Measurements from ENCODE around the gene ZNF766. TPM values are rescaled to one million over a fixed set of nuclear protein-coding genes. Genes with fewer than 3 reads are reported as not detected.

Gene ZNF766
- total and polyA plus RNA-seq, 2 of the 13 experiments (the other 11 are each of a cell fraction or from before 2014, with no cell fraction given): 5.2 to 10.3 TPM

DNA sequence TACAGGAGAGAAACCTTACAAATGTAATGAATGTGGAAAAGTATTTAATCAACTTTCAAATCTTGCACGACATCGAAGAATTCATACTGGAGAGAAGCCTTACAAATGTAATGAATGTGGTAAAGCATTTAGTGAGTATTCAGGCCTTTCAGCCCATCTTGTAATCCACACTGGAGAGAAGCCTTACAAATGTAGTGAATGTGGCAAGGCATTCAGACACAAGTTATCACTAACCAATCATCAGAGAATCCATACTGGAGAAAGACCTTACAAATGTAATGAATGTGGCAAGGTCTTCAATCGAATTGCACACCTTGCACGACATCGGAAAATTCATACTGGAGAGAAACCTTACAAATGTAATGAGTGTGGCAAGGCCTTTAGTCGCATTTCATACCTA, 53.0 kb downstream of the ZNF766 start (continued):
- TF ChIP-seq, protein P1, sequence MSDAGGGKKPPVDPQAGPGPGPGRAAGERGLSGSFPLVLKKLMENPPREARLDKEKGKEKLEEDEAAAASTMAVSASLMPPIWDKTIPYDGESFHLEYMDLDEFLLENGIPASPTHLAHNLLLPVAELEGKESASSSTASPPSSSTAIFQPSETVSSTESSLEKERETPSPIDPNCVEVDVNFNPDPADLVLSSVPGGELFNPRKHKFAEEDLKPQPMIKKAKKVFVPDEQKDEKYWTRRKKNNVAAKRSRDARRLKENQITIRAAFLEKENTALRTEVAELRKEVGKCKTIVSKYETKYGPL (CRISPR knock-in tag; IDR thresholded peaks at IDR 0.05): no peak
- TF ChIP-seq ZFX (CRISPR knock-in tag; IDR thresholded peaks at IDR 0.05; ENCODE audit: low read depth) (no peak), ZNF101 (CRISPR knock-in tag; IDR thresholded peaks at IDR 0.05; ENCODE audit: borderline replicate concordance, low read depth) (no peak), PPARG (CRISPR knock-in tag; conservative IDR thresholded peaks at IDR 0.05) (no peak)

DNA sequence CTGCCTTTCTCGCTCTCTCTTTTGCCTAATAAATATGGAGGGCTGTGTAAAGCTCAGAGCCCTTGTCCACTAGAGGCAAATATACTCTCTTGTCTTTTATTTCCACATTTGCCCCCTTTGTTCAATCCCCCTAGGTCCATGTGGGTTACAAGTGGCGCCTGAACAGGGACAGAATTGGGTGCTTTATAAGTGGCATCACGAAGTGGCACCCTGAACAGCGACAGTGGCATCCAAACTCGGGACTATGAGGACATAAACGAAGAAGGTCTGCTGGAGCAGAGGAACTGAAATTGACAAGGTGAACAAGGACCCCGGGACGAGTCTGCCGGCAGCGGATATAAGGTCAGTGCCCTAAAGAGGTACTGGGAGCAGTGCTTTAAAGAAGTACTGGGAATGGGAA, 62.4 kb downstream of the ZNF766 start:
- no peaks in the 10 kb centered on the region for H3K27me3 ChIP-seq (ENCODE audit: control insufficient read depth in 1 of 2, insufficient read depth in 2 of 2, low read length in 2 of 2)
- no peaks in the 10 kb centered on the region for H3K79me2 ChIP-seq (ENCODE audit: insufficient read depth, low read length)
- in situ Hi-C loops (cut with HindIII; ENCODE audit: extremely low pct_ligation_motif_present, low pct_unique_long_range_greater_than_20kb) (no loop called here), intact Hi-C loops (cut with micrococcal nuclease; ENCODE audit: unreplicated experiment) (no loop called here)
- H3K36me3 ChIP-seq (replicated peaks in 1 of 2; ENCODE audit: control insufficient read depth in 1 of 2, insufficient read depth in 2 of 2, low read length in 2 of 2): no peaks in the 10 kb centered on the region
- no peak for ATAC-seq
- ChIA-PET POLR2A (no interaction called here), CTCF (ENCODE audit: low intra/inter-chr PET ratio, low total read pairs) (no interaction called here)
- DNase-seq (ENCODE audit: low spot score): no peak
- BruUV-seq (replicated peaks): no TSS peak
- H2AFZ ChIP-seq (ENCODE audit: low read length): no peak overlapping the region
- FAIRE-seq: no peak
- H3K4me3 ChIP-seq (replicated peaks in 1 of 3; ENCODE audit: insufficient read depth in 1 of 3, low read depth in 2 of 3, low read length in 3 of 3): no peak overlapping the region
- H3K27ac ChIP-seq (ENCODE audit: extremely low read length, insufficient read depth, low read length): no peak overlapping the region
- WGBS (ENCODE audit: low lambda C conversion rate): 31% methylated on average over 10 of the region's 10 CpGs
- H3K4me2 ChIP-seq (ENCODE audit: low read depth, low read length): no peak overlapping the region
- H3K4me1 ChIP-seq (ENCODE audit: insufficient read depth, low read length): no peaks in the 10 kb centered on the region
- peaks cover 76% of the 10 kb centered on the region for H3K9me3 ChIP-seq (ENCODE audit: low read length)
- H3K9ac ChIP-seq (ENCODE audit: insufficient read depth, low read depth, low read length): no peak overlapping the region
- H4K20me1 ChIP-seq (ENCODE audit: insufficient read depth, low read length): no peaks in the 10 kb centered on the region
- TF ChIP-seq TOPORS (CRISPR knock-in tag; IDR thresholded peaks at IDR 0.05): no peak
- TF ChIP-seq, protein P2, sequence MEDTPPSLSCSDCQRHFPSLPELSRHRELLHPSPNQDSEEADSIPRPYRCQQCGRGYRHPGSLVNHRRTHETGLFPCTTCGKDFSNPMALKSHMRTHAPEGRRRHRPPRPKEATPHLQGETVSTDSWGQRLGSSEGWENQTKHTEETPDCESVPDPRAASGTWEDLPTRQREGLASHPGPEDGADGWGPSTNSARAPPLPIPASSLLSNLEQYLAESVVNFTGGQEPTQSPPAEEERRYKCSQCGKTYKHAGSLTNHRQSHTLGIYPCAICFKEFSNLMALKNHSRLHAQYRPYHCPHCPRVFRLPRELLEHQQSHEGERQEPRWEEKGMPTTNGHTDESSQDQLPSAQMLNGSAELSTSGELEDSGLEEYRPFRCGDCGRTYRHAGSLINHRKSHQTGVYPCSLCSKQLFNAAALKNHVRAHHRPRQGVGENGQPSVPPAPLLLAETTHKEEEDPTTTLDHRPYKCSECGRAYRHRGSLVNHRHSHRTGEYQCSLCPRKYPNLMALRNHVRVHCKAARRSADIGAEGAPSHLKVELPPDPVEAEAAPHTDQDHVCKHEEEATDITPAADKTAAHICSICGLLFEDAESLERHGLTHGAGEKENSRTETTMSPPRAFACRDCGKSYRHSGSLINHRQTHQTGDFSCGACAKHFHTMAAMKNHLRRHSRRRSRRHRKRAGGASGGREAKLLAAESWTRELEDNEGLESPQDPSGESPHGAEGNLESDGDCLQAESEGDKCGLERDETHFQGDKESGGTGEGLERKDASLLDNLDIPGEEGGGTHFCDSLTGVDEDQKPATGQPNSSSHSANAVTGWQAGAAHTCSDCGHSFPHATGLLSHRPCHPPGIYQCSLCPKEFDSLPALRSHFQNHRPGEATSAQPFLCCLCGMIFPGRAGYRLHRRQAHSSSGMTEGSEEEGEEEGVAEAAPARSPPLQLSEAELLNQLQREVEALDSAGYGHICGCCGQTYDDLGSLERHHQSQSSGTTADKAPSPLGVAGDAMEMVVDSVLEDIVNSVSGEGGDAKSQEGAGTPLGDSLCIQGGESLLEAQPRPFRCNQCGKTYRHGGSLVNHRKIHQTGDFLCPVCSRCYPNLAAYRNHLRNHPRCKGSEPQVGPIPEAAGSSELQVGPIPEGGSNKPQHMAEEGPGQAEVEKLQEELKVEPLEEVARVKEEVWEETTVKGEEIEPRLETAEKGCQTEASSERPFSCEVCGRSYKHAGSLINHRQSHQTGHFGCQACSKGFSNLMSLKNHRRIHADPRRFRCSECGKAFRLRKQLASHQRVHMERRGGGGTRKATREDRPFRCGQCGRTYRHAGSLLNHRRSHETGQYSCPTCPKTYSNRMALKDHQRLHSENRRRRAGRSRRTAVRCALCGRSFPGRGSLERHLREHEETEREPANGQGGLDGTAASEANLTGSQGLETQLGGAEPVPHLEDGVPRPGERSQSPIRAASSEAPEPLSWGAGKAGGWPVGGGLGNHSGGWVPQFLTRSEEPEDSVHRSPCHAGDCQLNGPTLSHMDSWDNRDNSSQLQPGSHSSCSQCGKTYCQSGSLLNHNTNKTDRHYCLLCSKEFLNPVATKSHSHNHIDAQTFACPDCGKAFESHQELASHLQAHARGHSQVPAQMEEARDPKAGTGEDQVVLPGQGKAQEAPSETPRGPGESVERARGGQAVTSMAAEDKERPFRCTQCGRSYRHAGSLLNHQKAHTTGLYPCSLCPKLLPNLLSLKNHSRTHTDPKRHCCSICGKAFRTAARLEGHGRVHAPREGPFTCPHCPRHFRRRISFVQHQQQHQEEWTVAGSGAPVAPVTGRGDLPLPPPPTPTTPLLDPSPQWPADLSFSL (CRISPR knock-in tag; IDR thresholded peaks at IDR 0.05): no peak
- no peak for TF ChIP-seq ASH2L (IDR thresholded peaks at IDR 0.05; ENCODE audit: insufficient read length, low read depth, low read length)
- no peak for TF ChIP-seq ZMYM2 (CRISPR knock-in tag; IDR thresholded peaks at IDR 0.05)
- TF ChIP-seq ZNF3 (CRISPR knock-in tag; IDR thresholded peaks at IDR 0.05): no peak
- TF ChIP-seq, protein P3, sequence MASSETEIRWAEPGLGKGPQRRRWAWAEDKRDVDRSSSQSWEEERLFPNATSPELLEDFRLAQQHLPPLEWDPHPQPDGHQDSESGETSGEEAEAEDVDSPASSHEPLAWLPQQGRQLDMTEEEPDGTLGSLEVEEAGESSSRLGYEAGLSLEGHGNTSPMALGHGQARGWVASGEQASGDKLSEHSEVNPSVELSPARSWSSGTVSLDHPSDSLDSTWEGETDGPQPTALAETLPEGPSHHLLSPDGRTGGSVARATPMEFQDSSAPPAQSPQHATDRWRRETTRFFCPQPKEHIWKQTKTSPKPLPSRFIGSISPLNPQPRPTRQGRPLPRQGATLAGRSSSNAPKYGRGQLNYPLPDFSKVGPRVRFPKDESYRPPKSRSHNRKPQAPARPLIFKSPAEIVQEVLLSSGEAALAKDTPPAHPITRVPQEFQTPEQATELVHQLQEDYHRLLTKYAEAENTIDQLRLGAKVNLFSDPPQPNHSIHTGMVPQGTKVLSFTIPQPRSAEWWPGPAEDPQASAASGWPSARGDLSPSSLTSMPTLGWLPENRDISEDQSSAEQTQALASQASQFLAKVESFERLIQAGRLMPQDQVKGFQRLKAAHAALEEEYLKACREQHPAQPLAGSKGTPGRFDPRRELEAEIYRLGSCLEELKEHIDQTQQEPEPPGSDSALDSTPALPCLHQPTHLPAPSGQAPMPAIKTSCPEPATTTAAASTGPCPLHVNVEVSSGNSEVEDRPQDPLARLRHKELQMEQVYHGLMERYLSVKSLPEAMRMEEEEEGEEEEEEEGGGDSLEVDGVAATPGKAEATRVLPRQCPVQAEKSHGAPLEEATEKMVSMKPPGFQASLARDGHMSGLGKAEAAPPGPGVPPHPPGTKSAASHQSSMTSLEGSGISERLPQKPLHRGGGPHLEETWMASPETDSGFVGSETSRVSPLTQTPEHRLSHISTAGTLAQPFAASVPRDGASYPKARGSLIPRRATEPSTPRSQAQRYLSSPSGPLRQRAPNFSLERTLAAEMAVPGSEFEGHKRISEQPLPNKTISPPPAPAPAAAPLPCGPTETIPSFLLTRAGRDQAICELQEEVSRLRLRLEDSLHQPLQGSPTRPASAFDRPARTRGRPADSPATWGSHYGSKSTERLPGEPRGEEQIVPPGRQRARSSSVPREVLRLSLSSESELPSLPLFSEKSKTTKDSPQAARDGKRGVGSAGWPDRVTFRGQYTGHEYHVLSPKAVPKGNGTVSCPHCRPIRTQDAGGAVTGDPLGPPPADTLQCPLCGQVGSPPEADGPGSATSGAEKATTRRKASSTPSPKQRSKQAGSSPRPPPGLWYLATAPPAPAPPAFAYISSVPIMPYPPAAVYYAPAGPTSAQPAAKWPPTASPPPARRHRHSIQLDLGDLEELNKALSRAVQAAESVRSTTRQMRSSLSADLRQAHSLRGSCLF (CRISPR knock-in tag; IDR thresholded peaks at IDR 0.05; ENCODE audit: borderline replicate concordance): no peak
